SK-N-SH (cell line): ENCODE data around the gene OLFM4. TPM values are rescaled to one million over a fixed set of nuclear protein-coding genes. Genes with fewer than 3 reads are reported as not detected.

Experiments used
- CTCF ChIA-PET: fragments of 300-600, 350-600 bp; formaldehyde crosslinking; extraction: SDS; loops from one replicate; lab custom pipeline; 2021; lab: Yijun Ruan, JAX
- POLR2A ChIA-PET: fragments of 350-600 bp; sonication (Branson Sonifier 250); formaldehyde crosslinking; extraction: SDS; loops from one replicate; lab custom pipeline; 2020; ENCODE audit warnings: antibody characterized with exemption, inconsistent platforms; lab: Yijun Ruan, JAX
- DNase-seq: peaks from one replicate; pipeline ENCODE4 v3.0.0; 2012
- H2AFZ ChIP-seq: fragments of 200-600 bp; sonication (generic); 2 replicates; pipeline ENCODE4 v1.8.1; 2016; ENCODE audit warnings: antibody characterized with exemption, mild to moderate bottlenecking, low read depth
- H3F3A ChIP-seq: fragments of 200-600 bp; sonication (generic); replicated peaks from 2 replicates; pipeline ENCODE3; 2016; ENCODE audit warnings: antibody characterized with exemption, mild to moderate bottlenecking; ENCODE audit not compliant: insufficient read depth
- H3K27ac ChIP-seq, 2 experiments: fragments of 200-500 bp in 1 of 2; fragments of 200-600 bp in 1 of 2; sonication (Bioruptor generic) in 1 of 2; sonication (generic), shearing (Covaris generic) in 1 of 2; 2 replicates each; pipeline versions ENCODE4 v1.5.1 to v1.6.1; 2014 to 2016; ENCODE audit warnings: low read depth in 2 of 2, inconsistent platforms in 1 of 2, low read length in 1 of 2, mild to moderate bottlenecking in 1 of 2, mixed read lengths in 1 of 2
- H3K27me3 ChIP-seq: fragments of 200-600 bp; sonication (generic), shearing (Covaris generic); 2 replicates; pipeline ENCODE4 v1.6.1; 2016; ENCODE audit warnings: mixed run types; ENCODE audit not compliant: insufficient read depth
- H3K36me3 ChIP-seq, 2 experiments: fragments of 200-500 bp in 1 of 2; fragments of 200-600 bp in 1 of 2; sonication (Bioruptor generic) in 1 of 2; sonication (generic) in 1 of 2; replicated peaks in 1 of 2; 2 replicates each; pipeline versions ENCODE3 to v1.5.1; 2014 to 2016; ENCODE audit warnings: low read length in 1 of 2, mild to moderate bottlenecking in 1 of 2; ENCODE audit not compliant: insufficient read depth in 2 of 2, control insufficient read depth in 1 of 2
- H3K4me1 ChIP-seq, 2 experiments: fragments of 200-500 bp in 1 of 2; fragments of 200-600 bp in 1 of 2; sonication (Bioruptor generic) in 1 of 2; sonication (generic), shearing (Covaris generic) in 1 of 2; 2 replicates each; pipeline versions ENCODE4 v1.5.1 to v1.6.1; 2014 to 2016; ENCODE audit warnings: low read depth in 1 of 2, low read length in 1 of 2, mixed run types in 1 of 2; ENCODE audit not compliant: insufficient read depth in 2 of 2, control insufficient read depth in 1 of 2
- H3K4me2 ChIP-seq: fragments of 200-600 bp; sonication (generic), shearing (Covaris generic); 2 replicates; pipeline ENCODE4 v1.6.1; 2017; ENCODE audit warnings: mixed run types
- H3K4me3 ChIP-seq, 2 experiments: fragments of 200-500 bp in 1 of 2; fragments of 200-600 bp in 1 of 2; sonication (Bioruptor generic) in 1 of 2; sonication (generic), shearing (Covaris generic) in 1 of 2; 2 replicates each; pipeline versions ENCODE4 v1.5.1 to v1.8.1; 2014 to 2016; ENCODE audit warnings: low read depth in 2 of 2, inconsistent platforms in 1 of 2, low read length in 1 of 2, mild to moderate bottlenecking in 1 of 2, mixed read lengths in 1 of 2, moderate library complexity in 1 of 2
- H3K79me2 ChIP-seq: fragments of 200-600 bp; sonication (generic); 2 replicates; pipeline ENCODE4 v1.8.1; 2017; ENCODE audit warnings: mild to moderate bottlenecking; ENCODE audit not compliant: insufficient read depth
- H3K9ac ChIP-seq: fragments of 200-600 bp; sonication (generic); 2 replicates; pipeline ENCODE4 v1.6.1; 2017; ENCODE audit warnings: mixed run types
- H3K9me2 ChIP-seq: fragments of 200-600 bp; sonication (generic); 2 replicates; pipeline ENCODE4 v1.6.1; 2017; ENCODE audit warnings: mixed run types
- H3K9me3 ChIP-seq: fragments of 200-600 bp; sonication (generic); 2 replicates; pipeline ENCODE4 v1.6.1; 2017; ENCODE audit warnings: mixed run types, mild to moderate bottlenecking, moderate library complexity
- H4K20me1 ChIP-seq: fragments of 200-600 bp; sonication (generic); 2 replicates; pipeline ENCODE4 v1.6.1; 2017; ENCODE audit warnings: mild to moderate bottlenecking, mixed run types; ENCODE audit not compliant: insufficient read depth
- CHD2 ChIP-seq: fragments of 150-350 bp; IDR thresholded peaks from 2 replicates; pipeline ENCODE4 v1.6.1; 2018; ENCODE audit warnings: low read length; ENCODE audit not compliant: partially characterized antibody
- ELF1 ChIP-seq: IDR thresholded peaks from 2 replicates; pipeline ENCODE4 v1.4.0; 2012
- EZH2phosphoT487 ChIP-seq: fragments of 200-600 bp; sonication (generic); IDR thresholded peaks from 2 replicates; pipeline ENCODE4 v1.6.1; 2017; ENCODE audit warnings: low read depth, mixed run types, mild to moderate bottlenecking, antibody characterized with exemption, moderate library complexity, borderline replicate concordance
- FOSL2 ChIP-seq: IDR thresholded peaks from 2 replicates; pipeline ENCODE4 v1.4.0; 2012; ENCODE audit warnings: low read depth, mild to moderate bottlenecking, moderate library complexity, borderline replicate concordance
- FOXJ3 ChIP-seq: sonication (generic); formaldehyde crosslinking; IDR thresholded peaks from 2 replicates; pipeline ENCODE4 v1.5.1; 2020; ENCODE audit warnings: mild to moderate bottlenecking, missing genetic modification reagents
- GABPA ChIP-seq: IDR thresholded peaks from 2 replicates; pipeline ENCODE4 v1.4.0; 2012; ENCODE audit warnings: low read depth, mild to moderate bottlenecking
- GATA2 ChIP-seq: sonication (generic); formaldehyde crosslinking; IDR thresholded peaks from 2 replicates; pipeline ENCODE4 v1.5.0; 2020; ENCODE audit warnings: mild to moderate bottlenecking, missing genetic modification reagents
- JUND ChIP-seq: IDR thresholded peaks from 2 replicates; pipeline ENCODE4 v1.4.0; 2012
- MEF2A ChIP-seq: IDR thresholded peaks from 2 replicates; pipeline ENCODE4 v1.4.0; 2012; ENCODE audit warnings: low read depth, borderline replicate concordance
- POLR2AphosphoS5 ChIP-seq: IDR thresholded peaks from 2 replicates; pipeline ENCODE4 v1.6.1; 2012; ENCODE audit warnings: low read depth, low read length
- RAD21 ChIP-seq: IDR thresholded peaks from 2 replicates; pipeline ENCODE4 v1.6.1; 2012; ENCODE audit warnings: mild to moderate bottlenecking, low read length
- RCOR1 ChIP-seq: fragments of 150-350 bp; IDR thresholded peaks from 2 replicates; pipeline ENCODE4 v1.6.1; 2017; ENCODE audit warnings: antibody characterized with exemption, low read length
- RFX5 ChIP-seq: IDR thresholded peaks from 2 replicates; pipeline ENCODE4 v1.6.1; 2012; ENCODE audit warnings: mild to moderate bottlenecking, improper control_type of control experiment, low read length
- SIN3A ChIP-seq: IDR thresholded peaks from 2 replicates; pipeline ENCODE4 v1.6.1; 2012; ENCODE audit warnings: low read depth, mild to moderate bottlenecking, low read length, moderate library complexity, borderline replicate concordance
- SMC3 ChIP-seq: IDR thresholded peaks from 2 replicates; pipeline ENCODE4 v1.6.1; 2012; ENCODE audit warnings: low read depth, low read length, improper control_type of control experiment
- TCF12 ChIP-seq: IDR thresholded peaks from 2 replicates; pipeline ENCODE4 v1.4.0; 2012
- WGBS: methylation state at CpG from one replicate; pipeline ENCODE4 v1.1.6; 2017; ENCODE audit warnings: low lambda C conversion rate; 5-methylcytosine and 5-hydroxymethylcytosine counted together
- polyA plus RNA-seq, 3 experiments: library from polyadenylated mRNA; depleted of rRNA; stranded (reverse); fragments of >200 nt; gene quantifications; 2 replicates each; pipeline ENCODE4 v1.2.3, GENCODE V29; 2012
- TF ChIP-seq, protein P1 (sequence below): IDR thresholded peaks from 2 replicates; pipeline ENCODE4 v1.4.0; 2012; ENCODE audit warnings: low read depth
- TF ChIP-seq, protein P2 (sequence below): fragments of 150-350 bp; IDR thresholded peaks from 2 replicates; pipeline ENCODE4 v1.6.1; 2016; ENCODE audit warnings: mild to moderate bottlenecking, low read depth, low read length
- TF ChIP-seq, protein P3 (sequence below): IDR thresholded peaks from 2 replicates; pipeline ENCODE4 v1.6.1; 2012; ENCODE audit warnings: mild to moderate bottlenecking, low read depth, low read length, moderate library complexity
- TF ChIP-seq, protein P4 (sequence below): fragments of 150-350 bp; IDR thresholded peaks from 2 replicates; pipeline ENCODE4 v1.6.1; 2017; ENCODE audit warnings: antibody characterized with exemption, low read length, low read depth, borderline replicate concordance

OLFM4 gene
- polyA plus RNA-seq, 1 of the 3 experiments (the other 2 are of a cell fraction) = not detected

DNA sequence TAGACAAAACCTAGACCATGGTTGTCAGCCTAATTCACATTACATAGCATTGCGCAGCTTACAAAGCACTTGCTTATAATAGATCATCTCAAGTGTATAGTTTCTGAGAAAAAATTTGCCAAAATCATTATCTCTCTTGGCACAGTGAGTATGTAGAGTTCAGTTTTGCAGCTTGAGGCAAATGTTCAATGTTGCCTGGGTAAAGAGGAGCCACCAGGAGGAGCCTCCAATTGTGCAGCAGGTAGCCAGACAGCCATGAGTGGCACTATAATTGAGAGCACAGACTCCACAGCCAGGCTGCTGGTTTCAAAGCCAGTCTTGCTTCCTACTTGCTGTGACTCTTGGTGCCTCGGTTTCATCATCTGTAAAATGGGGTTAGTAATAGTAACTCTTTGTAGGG is 24.0 kb upstream of the OLFM4 start:
- TF ChIP-seq RAD21 (peak; percentile 36; the same call in 1 of the 2 replicates), MEF2A (no peak), SMC3 (peak; percentile 9; the same call in 1 of the 2 replicates)
- TF ChIP-seq, protein P1, sequence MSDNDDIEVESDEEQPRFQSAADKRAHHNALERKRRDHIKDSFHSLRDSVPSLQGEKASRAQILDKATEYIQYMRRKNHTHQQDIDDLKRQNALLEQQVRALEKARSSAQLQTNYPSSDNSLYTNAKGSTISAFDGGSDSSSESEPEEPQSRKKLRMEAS = no peak
- TF ChIP-seq, all 33 proteins: peak for 2
- H3K4me1 ChIP-seq = peaks cover 0 to 12% of the 10 kb centered on the region in 2 experiments; a peak in 2 of 4 replicates
- no peak overlapping the region for H3K27ac ChIP-seq
- CTCF ChIA-PET = interaction anchor here (0.9 to 1.3 kb wide), 4 partner anchors 19 to 147 kb away, joined by 3 to 5 read pairs (median 3); no protein-coding TSS in a partner anchor
- no peaks in the 10 kb centered on the region for H3K9me3 ChIP-seq
- WGBS = 45% methylated on average over 2 of the region's 2 CpGs
- no peaks in the 10 kb centered on the region for H4K20me1 ChIP-seq
- no peak overlapping the region for H3K4me3 ChIP-seq
- no peaks in the 10 kb centered on the region for H3F3A ChIP-seq
- no peaks in the 10 kb centered on the region for H3K36me3 ChIP-seq
- no peak overlapping the region for H3K9ac ChIP-seq
- no peaks in the 10 kb centered on the region for H3K27me3 ChIP-seq
- DNase-seq = peak; percentile 41
- no peak overlapping the region for H2AFZ ChIP-seq
- POLR2A ChIA-PET = no interaction called here
- no peaks in the 10 kb centered on the region for H3K79me2 ChIP-seq
- H3K9me2 ChIP-seq = no peaks in the 10 kb centered on the region
- H3K4me2 ChIP-seq = no peak overlapping the region

DNA sequence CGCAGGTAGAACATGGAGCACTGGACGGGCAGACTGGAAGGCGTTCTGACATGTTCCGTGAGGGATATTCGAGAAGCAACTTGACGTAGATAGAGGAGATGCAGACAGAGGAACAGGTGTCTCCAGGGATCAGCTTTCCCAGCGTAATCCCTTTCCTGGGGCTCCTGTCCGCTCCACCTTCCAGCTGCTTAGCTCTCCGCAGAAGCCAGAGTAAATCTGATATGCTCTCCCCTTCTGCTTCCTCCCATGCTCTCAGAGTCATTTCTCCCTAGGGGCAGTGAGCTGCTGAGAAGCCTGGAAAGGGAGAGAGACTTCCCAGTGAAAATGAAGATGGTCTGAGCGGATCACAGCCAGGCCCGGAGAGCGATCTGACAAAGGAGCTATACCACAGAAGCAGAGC is 23.0 kb upstream of the OLFM4 start:
- H3K36me3 ChIP-seq = no peaks in the 10 kb centered on the region
- H2AFZ ChIP-seq = no peak overlapping the region
- H3K4me2 ChIP-seq = no peak overlapping the region
- no peaks in the 10 kb centered on the region for H3K27me3 ChIP-seq
- peaks cover 0 to 11% of the 10 kb centered on the region in 2 experiments; a peak in 2 of 4 replicates for H3K4me1 ChIP-seq
- H3F3A ChIP-seq = no peaks in the 10 kb centered on the region
- H3K27ac ChIP-seq = no peak overlapping the region
- peak; percentile 27 for DNase-seq
- H3K9me2 ChIP-seq = no peaks in the 10 kb centered on the region
- H3K9me3 ChIP-seq = no peaks in the 10 kb centered on the region
- H3K9ac ChIP-seq = no peak overlapping the region
- POLR2A ChIA-PET = no interaction called here
- CTCF ChIA-PET = interaction anchor here (0.8 to 1.5 kb wide), 5 partner anchors 10 to 146 kb away, joined by 3 to 6 read pairs (median 4); no protein-coding TSS in a partner anchor
- no peak for TF ChIP-seq RAD21
- TF ChIP-seq EZH2phosphoT487 = no peak
- TF ChIP-seq SIN3A = no peak
- TF ChIP-seq GATA2 (CRISPR knock-in tag) = no peak
- TF ChIP-seq ELF1 = no peak
- TF ChIP-seq, protein P2, sequence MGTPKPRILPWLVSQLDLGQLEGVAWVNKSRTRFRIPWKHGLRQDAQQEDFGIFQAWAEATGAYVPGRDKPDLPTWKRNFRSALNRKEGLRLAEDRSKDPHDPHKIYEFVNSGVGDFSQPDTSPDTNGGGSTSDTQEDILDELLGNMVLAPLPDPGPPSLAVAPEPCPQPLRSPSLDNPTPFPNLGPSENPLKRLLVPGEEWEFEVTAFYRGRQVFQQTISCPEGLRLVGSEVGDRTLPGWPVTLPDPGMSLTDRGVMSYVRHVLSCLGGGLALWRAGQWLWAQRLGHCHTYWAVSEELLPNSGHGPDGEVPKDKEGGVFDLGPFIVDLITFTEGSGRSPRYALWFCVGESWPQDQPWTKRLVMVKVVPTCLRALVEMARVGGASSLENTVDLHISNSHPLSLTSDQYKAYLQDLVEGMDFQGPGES = no peak
- TF ChIP-seq CHD2 = no peak
- TF ChIP-seq, protein P3, sequence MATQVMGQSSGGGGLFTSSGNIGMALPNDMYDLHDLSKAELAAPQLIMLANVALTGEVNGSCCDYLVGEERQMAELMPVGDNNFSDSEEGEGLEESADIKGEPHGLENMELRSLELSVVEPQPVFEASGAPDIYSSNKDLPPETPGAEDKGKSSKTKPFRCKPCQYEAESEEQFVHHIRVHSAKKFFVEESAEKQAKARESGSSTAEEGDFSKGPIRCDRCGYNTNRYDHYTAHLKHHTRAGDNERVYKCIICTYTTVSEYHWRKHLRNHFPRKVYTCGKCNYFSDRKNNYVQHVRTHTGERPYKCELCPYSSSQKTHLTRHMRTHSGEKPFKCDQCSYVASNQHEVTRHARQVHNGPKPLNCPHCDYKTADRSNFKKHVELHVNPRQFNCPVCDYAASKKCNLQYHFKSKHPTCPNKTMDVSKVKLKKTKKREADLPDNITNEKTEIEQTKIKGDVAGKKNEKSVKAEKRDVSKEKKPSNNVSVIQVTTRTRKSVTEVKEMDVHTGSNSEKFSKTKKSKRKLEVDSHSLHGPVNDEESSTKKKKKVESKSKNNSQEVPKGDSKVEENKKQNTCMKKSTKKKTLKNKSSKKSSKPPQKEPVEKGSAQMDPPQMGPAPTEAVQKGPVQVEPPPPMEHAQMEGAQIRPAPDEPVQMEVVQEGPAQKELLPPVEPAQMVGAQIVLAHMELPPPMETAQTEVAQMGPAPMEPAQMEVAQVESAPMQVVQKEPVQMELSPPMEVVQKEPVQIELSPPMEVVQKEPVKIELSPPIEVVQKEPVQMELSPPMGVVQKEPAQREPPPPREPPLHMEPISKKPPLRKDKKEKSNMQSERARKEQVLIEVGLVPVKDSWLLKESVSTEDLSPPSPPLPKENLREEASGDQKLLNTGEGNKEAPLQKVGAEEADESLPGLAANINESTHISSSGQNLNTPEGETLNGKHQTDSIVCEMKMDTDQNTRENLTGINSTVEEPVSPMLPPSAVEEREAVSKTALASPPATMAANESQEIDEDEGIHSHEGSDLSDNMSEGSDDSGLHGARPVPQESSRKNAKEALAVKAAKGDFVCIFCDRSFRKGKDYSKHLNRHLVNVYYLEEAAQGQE = no peak
- no peak for TF ChIP-seq RFX5
- TF ChIP-seq TCF12 = no peak
- TF ChIP-seq MEF2A = no peak
- TF ChIP-seq POLR2AphosphoS5 = no peak
- no peak for TF ChIP-seq RCOR1
- TF ChIP-seq, protein P4, sequence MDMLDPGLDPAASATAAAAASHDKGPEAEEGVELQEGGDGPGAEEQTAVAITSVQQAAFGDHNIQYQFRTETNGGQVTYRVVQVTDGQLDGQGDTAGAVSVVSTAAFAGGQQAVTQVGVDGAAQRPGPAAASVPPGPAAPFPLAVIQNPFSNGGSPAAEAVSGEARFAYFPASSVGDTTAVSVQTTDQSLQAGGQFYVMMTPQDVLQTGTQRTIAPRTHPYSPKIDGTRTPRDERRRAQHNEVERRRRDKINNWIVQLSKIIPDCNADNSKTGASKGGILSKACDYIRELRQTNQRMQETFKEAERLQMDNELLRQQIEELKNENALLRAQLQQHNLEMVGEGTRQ = no peak
- no peak for TF ChIP-seq FOSL2
- no peak for TF ChIP-seq JUND
- TF ChIP-seq FOXJ3 (CRISPR knock-in tag) = no peak
- no peak for TF ChIP-seq GABPA
- TF ChIP-seq, all 33 proteins: peak for 0
- H3K4me3 ChIP-seq = no peak overlapping the region
- no peaks in the 10 kb centered on the region for H4K20me1 ChIP-seq
- 78% methylated on average over 12 of the region's 12 CpGs for WGBS
- H3K79me2 ChIP-seq = no peaks in the 10 kb centered on the region
